ENCODE data around the gene INPP1.
"Not testable (repeated sequence)": the region's sequence is repeated elsewhere in the genome, so short reads cannot be mapped to it uniquely, and the experiment has no call there.

The INPP1 gene

DNA sequence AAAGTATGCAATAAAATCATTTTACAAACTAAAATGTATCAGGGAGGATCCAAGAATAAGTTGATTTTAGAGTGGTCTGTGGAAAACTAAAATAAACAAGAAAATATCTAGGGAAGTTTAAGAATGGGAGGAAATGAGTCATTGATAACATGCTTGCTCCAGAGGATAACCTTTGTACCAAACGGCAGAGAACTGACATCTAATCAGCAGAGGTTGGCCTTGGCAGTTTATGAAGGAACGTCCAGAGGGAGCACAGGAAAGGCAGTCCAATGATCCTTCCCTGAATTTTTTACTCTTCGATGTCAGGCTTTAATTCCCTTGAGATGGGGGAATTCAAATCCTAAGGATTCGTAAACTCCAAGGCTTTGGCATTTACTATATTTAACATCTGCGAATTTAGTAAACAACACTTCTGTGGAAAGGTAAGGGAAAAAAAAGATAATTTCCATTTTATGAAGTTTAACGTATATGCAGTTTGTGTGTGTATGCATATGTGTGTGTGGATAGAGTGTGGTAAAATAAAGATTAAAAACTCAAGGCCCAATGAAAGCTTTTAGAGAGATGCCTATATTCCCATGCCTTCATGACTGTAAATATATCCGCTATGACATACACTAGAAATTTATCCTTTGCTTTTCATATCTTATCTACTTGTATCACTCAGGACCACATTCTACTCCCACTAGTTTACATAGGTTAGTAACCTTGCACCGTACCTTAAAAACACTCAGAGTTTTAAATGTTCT, 8.7 kb upstream of the INPP1 start:
- no peak for DNase-seq

DNA sequence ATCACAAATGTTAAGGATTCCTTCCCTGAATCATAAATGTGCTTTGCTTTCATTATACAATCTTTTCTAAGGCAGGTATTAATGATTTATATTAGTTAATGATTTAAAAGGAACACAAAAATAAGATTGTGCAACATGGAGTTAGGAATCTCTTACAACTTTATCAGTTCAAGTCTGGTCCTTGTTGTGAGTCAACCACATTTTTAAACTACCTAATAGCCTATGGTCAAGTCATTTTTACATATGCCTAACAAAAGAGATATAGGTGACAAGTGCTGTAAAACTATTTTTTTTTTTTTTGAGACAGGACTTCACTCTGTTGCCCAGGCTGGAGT, 8.2 kb upstream of the INPP1 start:
- DNase-seq, result no peak

DNA sequence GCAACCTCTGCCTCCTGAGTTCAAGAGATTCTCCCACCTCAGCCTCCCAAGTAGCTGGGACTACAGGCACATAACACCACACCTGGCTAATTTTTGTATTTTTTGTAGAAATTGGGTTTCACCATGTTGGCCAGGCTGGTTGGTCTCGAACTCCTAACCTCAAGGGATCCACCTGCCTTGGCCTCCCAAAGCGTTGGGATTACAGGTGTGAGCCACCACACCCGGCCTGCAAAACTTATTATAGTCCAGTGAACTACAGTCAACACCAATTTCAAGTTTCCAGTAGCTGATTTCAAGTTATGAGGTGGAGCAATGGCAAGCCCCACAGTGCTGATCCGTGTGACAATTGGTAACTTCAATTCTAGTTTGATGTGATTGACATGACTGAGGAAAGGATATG, 7.8 kb upstream of the INPP1 start:
- DNase-seq, result not testable (repeated sequence)

DNA sequence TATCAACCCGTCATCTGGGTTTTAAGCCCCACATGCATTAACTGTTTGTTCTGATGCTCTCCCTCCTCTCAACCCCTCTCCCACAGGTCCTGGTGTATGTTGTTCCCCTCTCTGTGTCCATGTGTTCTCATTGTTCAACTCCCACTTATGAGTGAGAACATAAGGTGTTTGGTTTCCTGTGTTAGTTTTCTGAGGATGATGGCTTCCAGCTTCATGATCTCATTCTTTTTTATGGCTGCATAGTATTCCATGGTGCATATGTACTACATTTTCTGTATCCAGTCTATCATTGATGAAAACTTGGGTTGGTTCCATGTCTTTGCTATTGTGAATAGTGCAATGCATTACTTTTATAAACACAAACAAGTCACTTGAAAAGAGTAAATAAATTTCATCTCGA, 7.0 kb upstream of the INPP1 start:
- DNase-seq, result no peak

GRCh38 chr2:190338453-190338852, 4.9 kb upstream of the INPP1 start:
- no peak for DNase-seq

DNA sequence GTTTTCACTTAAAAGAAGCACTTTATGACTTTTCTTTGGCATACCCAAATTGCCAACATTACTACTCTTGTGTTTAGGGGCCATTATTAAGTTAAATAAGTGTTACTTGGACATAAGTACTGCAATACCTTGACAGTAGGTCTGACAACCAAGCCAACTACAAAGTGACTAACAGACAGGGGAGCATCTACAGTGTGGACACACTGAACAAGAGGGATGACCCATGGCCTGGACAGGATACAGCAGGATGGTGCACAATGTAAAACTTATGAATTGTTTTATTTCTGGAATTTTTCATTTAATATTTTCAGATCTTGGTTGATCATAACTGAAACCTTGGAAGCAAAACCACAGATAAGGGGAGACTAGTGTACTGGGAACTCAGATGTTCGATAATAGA, 4.0 kb upstream of the INPP1 start:
- no peak for DNase-seq

DNA sequence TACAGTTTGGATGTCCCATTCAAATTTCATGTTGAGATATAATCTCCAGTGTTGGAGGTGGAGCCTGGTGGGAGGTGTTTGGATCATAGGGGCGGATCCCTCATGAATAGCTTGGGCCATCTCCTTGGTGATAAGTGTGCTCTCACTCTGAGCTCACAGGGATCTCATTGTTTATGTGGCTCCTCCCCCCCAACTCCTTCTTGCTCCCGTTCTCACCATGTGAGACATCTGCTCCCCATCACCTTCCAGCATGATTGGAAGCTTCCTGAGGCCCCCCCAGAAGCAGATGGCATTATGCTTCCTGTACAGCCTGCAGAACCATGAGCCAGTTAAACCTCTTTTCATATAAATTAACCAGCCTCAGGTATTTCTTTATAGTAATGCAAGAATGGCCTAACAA, 3.0 kb upstream of the INPP1 start:
- DNase-seq, result no peak

DNA sequence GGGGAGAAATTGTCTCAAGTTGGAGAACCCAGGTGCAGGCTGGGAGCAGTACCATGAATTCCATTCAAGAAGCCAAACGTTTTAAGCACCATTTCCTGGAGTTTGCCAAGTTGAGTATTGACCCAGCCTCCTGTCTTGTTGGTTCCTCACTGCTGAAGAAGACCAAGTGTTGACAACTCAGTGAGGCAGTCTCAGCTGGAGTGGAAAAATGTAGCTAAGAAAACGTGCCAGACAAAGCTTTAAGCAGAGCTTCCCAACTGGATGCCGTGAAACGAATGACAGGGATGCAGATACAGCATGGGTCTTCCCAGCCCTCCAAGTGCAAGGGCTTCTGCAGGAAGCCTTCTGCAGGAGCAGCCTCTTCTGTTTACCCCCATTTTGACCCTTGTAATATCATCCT, 778 bp upstream of the INPP1 start:
- no peak for DNase-seq

GRCh38 chr2:190343089-190343535, 277 bp upstream of the INPP1 start:
- no peak for DNase-seq

- no peak for DNase-seq
Measured at GRCh38 chr2:190344276-190344827, 963 bp downstream of the INPP1 start.

DNA sequence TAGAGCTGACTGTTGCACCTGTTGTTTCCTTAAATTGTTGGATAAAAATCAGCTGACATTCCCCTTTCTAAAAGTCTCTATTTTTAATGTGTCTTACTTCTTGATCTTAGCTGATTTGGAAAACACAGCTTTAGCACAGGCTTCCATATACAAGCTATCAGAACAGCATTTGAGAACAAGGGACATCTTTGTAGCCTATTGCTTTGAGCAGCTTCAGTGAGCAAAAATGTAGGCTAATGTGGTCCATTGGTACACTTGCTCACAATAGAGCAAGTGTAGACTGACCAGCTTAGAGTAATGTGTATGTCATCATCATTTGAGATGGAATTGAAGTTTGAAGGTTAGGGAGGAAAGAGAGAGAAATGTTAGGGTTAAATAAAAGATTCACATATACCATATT, 7.0 kb downstream of the INPP1 start:
- DNase-seq, result no peak

- no peak for DNase-seq
Measured at GRCh38 chr2:190351955-190352354, 8.6 kb downstream of the INPP1 start.

- no peak for DNase-seq
Measured at GRCh38 chr2:190352668-190353536, 9.5 kb downstream of the INPP1 start.

DNA sequence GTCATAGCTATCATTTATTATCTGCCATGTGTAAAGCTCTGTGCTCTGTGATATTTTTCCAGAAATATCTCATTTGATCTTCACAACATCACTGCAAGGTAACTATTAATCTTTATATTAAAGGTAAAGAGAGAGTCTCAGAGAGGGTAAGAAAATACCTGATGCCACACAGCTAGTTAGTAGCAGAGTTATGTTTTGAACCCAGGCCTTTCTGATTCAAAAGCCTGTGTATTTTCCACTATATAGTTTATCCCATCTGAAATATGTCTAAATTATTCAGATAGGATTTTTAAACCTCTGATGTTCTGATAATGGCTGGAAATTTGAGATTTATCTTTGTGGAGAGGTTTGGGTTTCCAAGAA, 10.1 kb downstream of the INPP1 start:
- no peak for DNase-seq

- DNase-seq, result no peak
Measured at GRCh38 chr2:190354003-190354690, 10.8 kb downstream of the INPP1 start.

GRCh38 chr2:190355968-190356644, 12.7 kb downstream of the INPP1 start:
- DNase-seq, result no peak

- DNase-seq, result peak; percentile 71
Measured at GRCh38 chr2:190357600-190357999, 14.2 kb downstream of the INPP1 start.

DNA sequence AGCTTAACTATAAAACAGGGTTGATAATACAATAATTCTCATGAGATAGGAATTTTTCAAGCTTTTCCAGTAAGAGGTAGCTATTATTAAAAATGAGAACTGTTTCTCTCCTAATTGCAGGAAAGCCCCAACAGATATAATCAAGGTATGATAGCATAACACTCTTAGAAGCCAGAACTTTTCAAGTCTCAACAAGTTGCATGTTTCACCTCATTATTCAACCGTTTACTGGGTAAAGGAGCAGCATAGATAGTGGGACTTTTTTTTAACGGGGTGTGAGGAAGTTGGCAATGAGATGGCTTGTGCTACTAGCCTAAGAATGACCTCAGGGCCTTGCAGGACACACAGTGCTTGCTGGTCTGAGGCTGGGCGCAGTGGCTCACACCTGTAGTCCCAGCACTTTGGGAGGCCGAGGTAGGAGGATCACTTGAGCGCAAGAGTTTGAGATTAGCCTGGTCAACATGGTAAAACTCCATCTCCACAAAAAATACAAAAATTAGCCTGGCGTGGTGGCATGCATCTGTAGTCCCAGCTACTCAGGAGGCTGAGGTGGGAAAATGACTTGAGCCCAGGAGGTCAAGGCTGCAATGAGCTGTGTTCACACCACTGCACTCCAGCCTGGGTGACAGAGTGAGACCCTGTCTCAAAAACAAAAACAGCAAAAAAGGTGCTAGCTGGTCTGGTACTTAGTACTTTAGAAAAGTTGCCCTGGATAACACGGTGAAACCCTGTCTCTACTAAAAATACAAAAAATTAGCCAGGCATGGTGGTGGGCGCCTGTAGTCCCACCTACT, 15.5 kb downstream of the INPP1 start:
- DNase-seq, result not testable (repeated sequence)

DNA sequence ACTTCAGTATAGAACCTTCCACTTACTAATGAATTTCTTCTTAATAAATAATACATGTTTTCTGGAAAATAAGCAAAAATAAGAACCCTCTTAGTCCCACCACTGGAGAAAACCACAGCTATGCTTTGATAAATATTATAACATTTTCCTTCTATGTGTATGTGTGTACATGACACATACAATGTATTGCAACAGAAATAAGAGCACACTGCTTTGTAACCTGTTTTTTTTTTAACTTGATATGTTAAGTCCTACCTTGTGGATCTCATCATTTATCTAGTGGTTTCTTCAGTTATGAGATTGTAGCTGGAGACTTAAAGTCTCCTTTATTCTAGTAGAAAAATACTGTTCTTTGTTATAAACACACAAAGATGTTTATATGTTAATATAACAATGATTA, 17.2 kb downstream of the INPP1 start:
- DNase-seq, result no peak

DNA sequence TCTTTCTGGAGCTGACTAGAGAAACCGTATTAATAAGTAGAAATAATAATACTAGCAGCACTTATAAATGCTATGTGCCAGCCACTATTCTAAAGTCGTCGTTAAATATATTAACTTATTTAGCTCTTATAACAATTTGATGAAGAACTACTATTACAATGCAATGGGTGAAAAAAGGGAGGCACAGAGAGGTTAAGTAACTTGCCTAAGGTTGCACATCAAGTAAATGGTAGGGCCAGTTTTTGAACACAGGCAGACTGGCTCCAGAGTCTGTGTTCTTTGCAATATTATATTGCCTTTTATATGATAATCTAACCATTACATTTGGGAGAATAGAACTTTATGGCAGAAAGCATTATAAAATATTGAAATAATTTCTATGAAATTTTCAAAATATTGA, 17.6 kb downstream of the INPP1 start:
- no peak for DNase-seq

DNA sequence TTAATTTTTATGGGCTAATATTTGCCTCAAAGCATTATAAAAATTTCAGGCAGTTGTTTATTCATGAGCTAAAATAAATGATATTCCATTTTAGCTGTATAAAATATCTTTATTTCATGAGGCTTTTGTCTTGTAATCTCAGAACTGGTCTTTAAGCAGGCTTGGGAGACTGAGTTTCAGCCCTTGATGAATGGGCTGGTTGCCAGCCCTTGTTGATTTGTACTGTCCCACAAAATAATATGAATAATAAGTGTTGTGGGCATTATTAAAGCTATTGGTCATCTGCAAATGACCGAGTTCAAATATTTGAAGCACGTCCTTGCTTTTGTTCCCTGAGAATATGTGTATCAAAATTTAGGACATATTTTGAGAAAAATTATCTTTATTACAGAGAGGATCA, 18.2 kb downstream of the INPP1 start:
- no peak for DNase-seq

DNA sequence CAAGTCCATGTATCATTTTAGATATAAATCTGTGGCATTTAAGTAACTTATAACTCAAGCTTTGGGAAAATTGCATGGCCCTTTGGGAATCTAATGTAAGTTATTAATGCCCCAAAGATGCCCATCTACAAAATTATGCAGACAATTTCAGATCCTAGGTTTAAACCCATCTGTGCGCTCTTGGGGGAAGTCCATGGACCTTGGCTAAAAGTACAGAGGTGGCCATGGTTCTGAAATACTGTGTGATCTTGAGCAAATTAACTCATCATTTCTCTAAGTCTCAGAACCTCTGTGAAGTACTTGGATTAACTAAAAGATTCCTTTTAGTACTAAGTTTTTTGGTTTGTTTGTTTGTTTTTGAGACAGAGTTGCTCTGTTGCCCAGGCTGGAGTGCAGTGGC, 19.5 kb downstream of the INPP1 start:
- no peak for DNase-seq

All from NCI-H1694 (cell line).